ENCODE measurements around the gene UNC93A. TPM values are rescaled to one million over a fixed set of nuclear protein-coding genes. Genes with fewer than 3 reads are reported as not detected.

Gene UNC93A
- total RNA-seq, 4 donors from 2014 or later = not detected

GRCh38 chr6:167341665-167342655, 50.8 kb downstream of the UNC93A start:
- 65% methylated on average over 3 of the region's 3 CpGs for WGBS
- Histone ChIP-seq H3K9me3 (no peaks in the 10 kb centered on the region), H3K4me1 (no peaks in the 10 kb centered on the region), H3K27me3 (no peaks in the 10 kb centered on the region), H3K4me3 (no peak overlapping the region), H3K36me3 (no peaks in the 10 kb centered on the region), H3K27ac (replicated peaks in 1 of 4) (no peak overlapping the region)
- intact Hi-C loops (cut with DNase I) = no loop called here
- TF ChIP-seq, protein P1, sequence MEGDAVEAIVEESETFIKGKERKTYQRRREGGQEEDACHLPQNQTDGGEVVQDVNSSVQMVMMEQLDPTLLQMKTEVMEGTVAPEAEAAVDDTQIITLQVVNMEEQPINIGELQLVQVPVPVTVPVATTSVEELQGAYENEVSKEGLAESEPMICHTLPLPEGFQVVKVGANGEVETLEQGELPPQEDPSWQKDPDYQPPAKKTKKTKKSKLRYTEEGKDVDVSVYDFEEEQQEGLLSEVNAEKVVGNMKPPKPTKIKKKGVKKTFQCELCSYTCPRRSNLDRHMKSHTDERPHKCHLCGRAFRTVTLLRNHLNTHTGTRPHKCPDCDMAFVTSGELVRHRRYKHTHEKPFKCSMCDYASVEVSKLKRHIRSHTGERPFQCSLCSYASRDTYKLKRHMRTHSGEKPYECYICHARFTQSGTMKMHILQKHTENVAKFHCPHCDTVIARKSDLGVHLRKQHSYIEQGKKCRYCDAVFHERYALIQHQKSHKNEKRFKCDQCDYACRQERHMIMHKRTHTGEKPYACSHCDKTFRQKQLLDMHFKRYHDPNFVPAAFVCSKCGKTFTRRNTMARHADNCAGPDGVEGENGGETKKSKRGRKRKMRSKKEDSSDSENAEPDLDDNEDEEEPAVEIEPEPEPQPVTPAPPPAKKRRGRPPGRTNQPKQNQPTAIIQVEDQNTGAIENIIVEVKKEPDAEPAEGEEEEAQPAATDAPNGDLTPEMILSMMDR (IDR thresholded peaks at IDR 0.05) = no peak
- TF ChIP-seq POLR2A (IDR thresholded peaks at IDR 0.05; ENCODE audit: low read depth) (no peak), POLR2AphosphoS5 (IDR thresholded peaks at IDR 0.05) (no peak), EP300 (IDR thresholded peaks at IDR 0.05) (no peak)
- DNase-seq (ENCODE audit: extremely low spot score) = no peak

GRCh38 chr6:167342879-167343610, 51.9 kb downstream of the UNC93A start:
- TF ChIP-seq POLR2A (IDR thresholded peaks at IDR 0.05; ENCODE audit: low read depth) = no peak
- TF ChIP-seq POLR2AphosphoS5 (IDR thresholded peaks at IDR 0.05) = no peak
- TF ChIP-seq EP300 (IDR thresholded peaks at IDR 0.05) = no peak
- TF ChIP-seq, protein P1 (IDR thresholded peaks at IDR 0.05) = no peak
- 80% methylated on average over 4 of the region's 14 CpGs for WGBS
- H3K36me3 ChIP-seq = no peaks in the 10 kb centered on the region
- DNase-seq (ENCODE audit: extremely low spot score) = no peak
- no peaks in the 10 kb centered on the region for H3K9me3 ChIP-seq
- H3K27me3 ChIP-seq = no peaks in the 10 kb centered on the region
- no peak overlapping the region for H3K4me3 ChIP-seq
- no peak overlapping the region for H3K27ac ChIP-seq (replicated peaks in 1 of 4)
- no peaks in the 10 kb centered on the region for H3K4me1 ChIP-seq
- intact Hi-C loops (cut with DNase I) = no loop called here

DNA sequence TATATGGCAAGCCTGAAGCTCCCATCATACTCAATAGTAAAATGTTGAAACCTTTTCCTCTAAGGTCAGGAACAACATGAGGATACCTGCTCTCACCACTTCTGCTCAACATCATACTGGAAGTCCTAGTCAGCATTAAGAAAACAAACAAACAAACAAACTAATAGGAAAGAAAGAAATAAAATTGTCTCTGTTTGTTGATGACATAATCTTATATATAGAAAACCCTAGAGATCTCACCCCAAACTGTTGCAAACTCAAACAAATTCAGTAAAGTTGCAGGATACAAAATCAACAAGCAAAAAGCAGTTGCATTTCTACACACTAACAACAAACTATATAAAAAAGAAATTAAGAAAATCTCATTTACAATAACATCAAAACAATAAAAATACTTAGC, 54.2 kb downstream of the UNC93A start:
- no peak for DNase-seq (ENCODE audit: extremely low spot score)
- H3K27ac ChIP-seq (replicated peaks in 1 of 4) = no peak overlapping the region
- no peak overlapping the region for H3K4me3 ChIP-seq
- TF ChIP-seq, protein P1 (IDR thresholded peaks at IDR 0.05) = no peak
- TF ChIP-seq POLR2A (IDR thresholded peaks at IDR 0.05; ENCODE audit: low read depth) (no peak), EP300 (IDR thresholded peaks at IDR 0.05) (no peak), POLR2AphosphoS5 (IDR thresholded peaks at IDR 0.05) (no peak)
- H3K36me3 ChIP-seq = no peaks in the 10 kb centered on the region
- H3K9me3 ChIP-seq = no peaks in the 10 kb centered on the region
- peaks cover 0 to 8% (median 0%) of the 10 kb centered on the region in 4 donors for H3K27me3 ChIP-seq
- H3K4me1 ChIP-seq = peaks cover 0 to 2% (median under 1%) of the 10 kb centered on the region in 4 donors
- intact Hi-C loops (cut with DNase I) = no loop called here

DNA sequence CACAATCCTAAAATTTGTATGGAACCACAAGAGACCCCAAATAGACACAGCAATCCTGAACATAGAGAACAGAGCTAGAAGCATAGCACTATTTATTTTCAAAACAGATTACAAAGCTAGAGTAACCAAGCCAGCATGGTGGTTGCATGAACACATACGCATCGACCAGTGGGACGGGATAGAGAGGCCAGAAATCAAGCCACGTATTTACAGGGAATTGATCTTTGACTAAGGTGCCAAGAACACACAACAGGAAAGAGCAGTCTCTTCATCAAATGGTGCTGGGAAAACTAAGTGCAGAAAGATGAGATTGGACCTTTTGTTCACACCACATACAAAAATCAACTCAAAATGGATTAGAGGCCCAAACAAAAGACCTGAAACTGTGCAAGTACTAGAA, 54.8 kb downstream of the UNC93A start:
- no peak overlapping the region for H3K27ac ChIP-seq (replicated peaks in 1 of 4)
- intact Hi-C loops (cut with DNase I) = no loop called here
- H3K4me1 ChIP-seq = peaks cover 4 to 8% (median 6%) of the 10 kb centered on the region in 4 donors
- DNase-seq (ENCODE audit: extremely low spot score) = no peak
- H3K9me3 ChIP-seq = no peaks in the 10 kb centered on the region
- peaks cover 0 to 13% (median 1%) of the 10 kb centered on the region in 4 donors for H3K27me3 ChIP-seq
- TF ChIP-seq POLR2AphosphoS5 (IDR thresholded peaks at IDR 0.05) (no peak), POLR2A (IDR thresholded peaks at IDR 0.05; ENCODE audit: low read depth) (no peak), EP300 (IDR thresholded peaks at IDR 0.05) (no peak)
- TF ChIP-seq, protein P1 (IDR thresholded peaks at IDR 0.05) = no peak
- no peaks in the 10 kb centered on the region for H3K36me3 ChIP-seq
- WGBS = 86% methylated on average over 4 of the region's 4 CpGs
- H3K4me3 ChIP-seq = no peak overlapping the region
